K562 (cell line): ENCODE measurements around the gene BLTP3B. TPM values are rescaled to one million over a fixed set of nuclear protein-coding genes. Genes with fewer than 3 reads are reported as not detected.

Experiments
- ATAC-seq: fragments of 200-7000 bp; cut with Tn5 transposase; 3 replicates; pipeline ENCODE4 v1.9.1; 2020; ENCODE audit warnings: moderate library complexity
- BruUV-seq: library from RNA; stranded (reverse); fragments of 400-500 nt; replicated peaks from 2 replicates; lab custom pipeline; 2021; lab: Mats Ljungman, UMichigan
- CTCF ChIA-PET: fragments of 300-600 bp; formaldehyde crosslinking; extraction: SDS; loops from one replicate; lab custom pipeline; 2021; ENCODE audit warnings: low intra/inter-chr PET ratio; lab: Yijun Ruan, JAX
- POLR2A ChIA-PET: fragments of 300-600, 350-650 bp; sonication (Branson Sonifier 250); formaldehyde crosslinking; extraction: SDS; loops from one replicate; lab custom pipeline; 2021; ENCODE audit warnings: antibody characterized with exemption, inconsistent platforms; lab: Yijun Ruan, JAX
- DNase-seq, 4 experiments: peaks; one replicate each; pipeline versions ENCODE4 v3.0.0 to v3.0.0-alpha.2; 2011 to 2018; ENCODE audit warnings: low spot score in 3 of 4, mixed read lengths in 3 of 4; ENCODE audit errors: extremely low read depth in 1 of 4
- FAIRE-seq: peaks from 2 replicates; lab custom pipeline; 2011; peaks lifted over from hg19 to GRCh38; lab: Jason Lieb, UNC
- H2AFZ ChIP-seq: 2 replicates; pipeline ENCODE4 v1.6.0; 2011; ENCODE audit warnings: low read depth, low read length, control low read depth, inconsistent platforms
- H3K27ac ChIP-seq: fragments of 200-600 bp; 3 replicates; pipeline ENCODE4 v1.8.0; 2011; ENCODE audit warnings: low read depth, mild to moderate bottlenecking, control low read depth, inconsistent platforms, low read length, moderate library complexity, mixed read lengths; ENCODE audit errors: extremely low read depth
- H3K27me3 ChIP-seq, 2 experiments: fragments of 300-600 bp in 1 of 2; 2 replicates in 1 of 2; 3 replicates in 1 of 2; pipeline versions ENCODE4 v1.6.0 to v1.8.0; 2011; ENCODE audit warnings: inconsistent platforms in 2 of 2, low read length in 2 of 2, mild to moderate bottlenecking in 1 of 2, mixed read lengths in 1 of 2, moderate library complexity in 1 of 2; ENCODE audit not compliant: control insufficient read depth in 2 of 2, insufficient read depth in 2 of 2
- H3K36me3 ChIP-seq: fragments of 300-600 bp; 3 replicates; pipeline ENCODE4 v1.8.0; 2011; ENCODE audit warnings: mild to moderate bottlenecking, low read length, inconsistent platforms; ENCODE audit not compliant: control insufficient read depth, insufficient read depth
- H3K4me1 ChIP-seq, 2 experiments: fragments of 200-600 bp in 1 of 2; replicated peaks in 1 of 2; 2 replicates in 1 of 2; 3 replicates in 1 of 2; pipeline versions ENCODE4 v1.5.1 to v1.8.0; 2011; ENCODE audit warnings: inconsistent platforms in 2 of 2, low read length in 2 of 2, mild to moderate bottlenecking in 1 of 2, mixed read lengths in 1 of 2, moderate library complexity in 1 of 2; ENCODE audit not compliant: control insufficient read depth in 2 of 2, insufficient read depth in 2 of 2
- H3K4me2 ChIP-seq: 2 replicates; pipeline ENCODE4 v1.6.1; 2011; ENCODE audit warnings: low read length, control low read depth, inconsistent platforms, mixed read lengths; ENCODE audit not compliant: insufficient read depth
- H3K4me3 ChIP-seq: fragments of 200-600 bp; sonication (generic), shearing (Covaris generic); 2 replicates; pipeline ENCODE4 v1.5.1; 2016; ENCODE audit warnings: control low read depth, inconsistent platforms
- H3K79me2 ChIP-seq: fragments of 200-600 bp; 3 replicates; pipeline ENCODE4 v1.8.0; 2011; ENCODE audit warnings: low read length, inconsistent platforms; ENCODE audit not compliant: control insufficient read depth, insufficient read depth
- H3K9ac ChIP-seq, 2 experiments: 2 replicates each; pipeline versions ENCODE4 v1.6.0 to v1.6.1; 2011; ENCODE audit warnings: low read depth in 2 of 2, low read length in 2 of 2, control low read depth in 1 of 2, inconsistent platforms in 1 of 2, mild to moderate bottlenecking in 1 of 2, mixed read lengths in 1 of 2; ENCODE audit not compliant: insufficient read depth in 1 of 2
- H3K9me1 ChIP-seq: one replicate; pipeline ENCODE4 v1.6.0; 2011; ENCODE audit warnings: inconsistent platforms, mild to moderate bottlenecking, low read length, moderate library complexity; ENCODE audit not compliant: control insufficient read depth, insufficient read depth
- H3K9me3 ChIP-seq: replicated peaks from 2 replicates; pipeline ENCODE4 v1.5.1; 2011; ENCODE audit warnings: low read depth, low read length, inconsistent platforms; ENCODE audit not compliant: control insufficient read depth, insufficient read depth
- H4K20me1 ChIP-seq: replicated peaks from 2 replicates; pipeline ENCODE4 v1.6.1; 2011; ENCODE audit warnings: low read length, inconsistent platforms, mixed read lengths; ENCODE audit not compliant: control insufficient read depth, insufficient read depth
- GTF2B ChIP-seq: IDR thresholded peaks from 2 replicates; pipeline ENCODE4 v1.6.1; 2011; ENCODE audit not compliant: insufficient read length; ENCODE audit errors: extremely low read depth
- KLF16 ChIP-seq: IDR thresholded peaks from 2 replicates; pipeline ENCODE4 v1.6.1; 2016; ENCODE audit warnings: antibody characterized with exemption
- ZBTB9 ChIP-seq: fragments of 450-650 bp; formaldehyde crosslinking; IDR thresholded peaks from 2 replicates; pipeline ENCODE4 v1.4.0; 2020; ENCODE audit warnings: mild to moderate bottlenecking, moderate library complexity
- in situ Hi-C: fragments of 300-500 bp; cut with MboI; formaldehyde crosslinking; loops from 4 replicates; pipeline ENCODE4 v1.15.0; 2018; ENCODE audit warnings: inconsistent platforms, mixed read lengths
- intact Hi-C: fragments of 100-400 bp; cut with micrococcal nuclease; formaldehyde crosslinking; loops from 2 replicates; pipeline ENCODE4 v1.14.2; 2022
- polyA plus RNA-seq, 8 experiments: library from polyadenylated mRNA; depleted of rRNA in 4 of 8; stranded (reverse) in 5 of 8; unstranded in 3 of 8; fragments of >200 nt; fragmentation: Nextera tagmentation in 2 of 8; fragmentation: Illumina TruSeq in 1 of 8; extraction: Ambion mirVana in 2 of 8; extraction: Trizol in 1 of 8; gene quantifications; 2 replicates each; pipeline versions ENCODE4 v1.2.1 to v1.2.3, GENCODE V29; 2011 to 2014; ENCODE audit warnings: inconsistent platforms in 1 of 8, missing spikeins in 1 of 8
- total RNA-seq, 7 experiments: library from RNA; depleted of rRNA in 6 of 7; stranded (reverse); fragments of >200 nt in 6 of 7; fragmentation: Illumina TruSeq in 2 of 7; extraction: Trizol in 2 of 7; gene quantifications; 2 replicates each; pipeline versions ENCODE4 v1.2.1 to v1.2.3, GENCODE V29; 2011 to 2021; ENCODE audit warnings: low replicate concordance in 1 of 7

BLTP3B gene
- total and polyA plus RNA-seq, 9 of the 15 experiments (the other 6 are each of a cell fraction or from before 2014, with no cell fraction given) = 3.9 to 27.4 (median 19.7) TPM

GRCh38 chr12:100174495-100174894 is 31.8 kb upstream of the BLTP3B start:
- Histone ChIP-seq H3K4me1 (peaks cover 0 to 5% of the 10 kb centered on the region in 2 experiments; a peak in 1 of 5 replicates), H3K4me2 (no peak overlapping the region), H3K9ac (no peak overlapping the region), H3K4me3 (no peak overlapping the region), H3K27ac (no peak overlapping the region), H4K20me1 (no peaks in the 10 kb centered on the region), H3K27me3 (no peaks in the 10 kb centered on the region), H3K9me1 (no peaks in the 10 kb centered on the region), H2AFZ (no peak overlapping the region), H3K9me3 (no peaks in the 10 kb centered on the region), H3K36me3 (peaks cover 7% of the 10 kb centered on the region; the same call in 1 of the 3 replicates)
- ChIA-PET CTCF (no interaction called here), POLR2A (interaction anchor here (1.7 to 1.8 kb wide), 2 partner anchors 18 to 26 kb away, joined by 4 to 10 read pairs; partner anchors contain the start of gene ACTR6)
- in situ Hi-C loops (no loop called here), intact Hi-C loops (no loop called here)
- no TSS peak for BruUV-seq
- no peak for DNase-seq
- FAIRE-seq = no peak
- ATAC-seq = no peak
- TF ChIP-seq ZBTB9 (CRISPR knock-in tag) = no peak
- no peak for TF ChIP-seq GTF2B
- TF ChIP-seq KLF16 = no peak
- TF ChIP-seq, all 486 proteins: peak for 0
- no peaks in the 10 kb centered on the region for H3K79me2 ChIP-seq
